Cerebellar nuclear complex (tissue), 1 donor: ENCODE data around the gene SMARCD1.

ENCODE experiments used
- DNase-seq, 2 experiments: peaks; one replicate each; lab custom pipeline; 2025; lab: John Stamatoyannopoulos, UW

Gene SMARCD1

GRCh38 chr12:50057000-50057841, 27.9 kb upstream of the SMARCD1 start, which contains the start of gene ASIC1:
Gene ASIC1, plus strand, starts transcription at chr12:50057596. Its CDS starts 1,171 bp downstream, at chr12:50058767.
- no peak for DNase-seq

DNA sequence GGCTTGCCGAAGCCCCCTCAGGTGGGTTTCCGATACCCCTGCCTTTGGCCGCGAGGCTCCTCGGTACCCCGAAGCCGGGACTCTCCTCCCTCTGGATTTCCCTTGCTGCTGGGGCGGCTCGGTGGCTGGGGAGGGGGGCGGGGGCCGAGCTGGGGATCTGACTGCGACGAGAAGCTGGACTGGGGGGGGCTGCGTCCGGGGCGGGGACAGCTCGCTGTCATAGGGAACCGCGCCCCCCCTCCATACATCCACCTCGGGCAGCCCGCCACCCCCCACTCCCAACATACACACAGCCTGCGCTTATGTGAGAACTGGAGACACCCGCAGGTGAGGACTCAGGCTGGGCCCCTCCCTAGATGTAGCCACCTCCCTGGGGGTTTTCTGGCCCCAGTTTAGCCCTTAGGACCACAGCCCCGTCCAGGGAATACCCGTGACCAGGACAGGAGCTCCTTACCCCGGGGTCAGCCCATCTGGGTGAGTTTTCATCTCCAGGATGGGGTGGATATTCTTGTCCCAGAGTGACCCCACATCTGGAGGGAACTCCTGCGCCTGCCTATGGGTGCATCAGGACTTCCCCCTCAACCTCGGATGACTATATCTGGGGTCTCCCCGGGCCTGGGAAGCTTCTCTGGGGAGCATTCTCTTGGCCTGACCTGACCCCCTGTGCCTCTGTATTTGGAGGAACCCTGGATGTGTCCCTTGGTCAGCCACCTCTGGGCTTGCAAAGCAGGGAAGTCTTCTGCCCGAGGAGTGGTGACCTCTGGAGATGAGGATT, 27.1 kb upstream of the SMARCD1 start:
- no peak for DNase-seq

- no peak for DNase-seq
Measured at GRCh38 chr12:50058743-50059312, 26.3 kb upstream of the SMARCD1 start.

DNA sequence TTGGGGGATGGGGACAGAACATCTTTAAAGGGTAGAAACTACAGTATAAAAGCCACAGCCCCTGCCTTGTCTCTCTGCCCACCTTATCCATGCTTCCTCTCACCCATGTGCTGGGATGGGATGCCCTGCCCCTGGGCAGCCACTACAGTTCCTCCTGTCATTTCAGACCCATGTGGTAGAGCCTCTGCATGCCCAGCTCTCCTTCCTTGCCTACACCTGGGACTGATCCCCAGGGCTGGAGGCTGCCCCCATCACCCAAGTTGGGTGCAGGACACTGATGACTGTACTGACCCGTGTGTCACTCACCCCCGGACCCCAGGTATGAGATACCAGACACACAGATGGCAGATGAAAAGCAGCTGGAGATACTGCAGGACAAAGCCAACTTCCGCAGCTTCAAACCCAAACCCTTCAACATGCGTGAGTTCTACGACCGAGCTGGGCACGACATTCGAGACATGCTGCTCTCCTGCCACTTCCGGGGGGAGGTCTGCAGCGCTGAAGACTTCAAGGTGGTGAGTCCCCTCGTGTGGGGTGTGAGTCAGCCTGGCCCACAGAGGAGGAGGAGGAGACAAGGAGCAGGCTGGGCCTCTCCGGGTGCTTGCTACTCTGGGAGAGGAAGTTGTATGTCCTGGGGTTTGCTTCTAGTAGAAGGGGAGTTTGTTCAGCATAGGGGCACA, 25.6 kb upstream of the SMARCD1 start:
- DNase-seq, result no peak

GRCh38 chr12:50060120-50060468, 25.0 kb upstream of the SMARCD1 start:
- DNase-seq, result no peak

- no peak for DNase-seq
Measured at GRCh38 chr12:50061171-50061570, 24.0 kb upstream of the SMARCD1 start.

DNA sequence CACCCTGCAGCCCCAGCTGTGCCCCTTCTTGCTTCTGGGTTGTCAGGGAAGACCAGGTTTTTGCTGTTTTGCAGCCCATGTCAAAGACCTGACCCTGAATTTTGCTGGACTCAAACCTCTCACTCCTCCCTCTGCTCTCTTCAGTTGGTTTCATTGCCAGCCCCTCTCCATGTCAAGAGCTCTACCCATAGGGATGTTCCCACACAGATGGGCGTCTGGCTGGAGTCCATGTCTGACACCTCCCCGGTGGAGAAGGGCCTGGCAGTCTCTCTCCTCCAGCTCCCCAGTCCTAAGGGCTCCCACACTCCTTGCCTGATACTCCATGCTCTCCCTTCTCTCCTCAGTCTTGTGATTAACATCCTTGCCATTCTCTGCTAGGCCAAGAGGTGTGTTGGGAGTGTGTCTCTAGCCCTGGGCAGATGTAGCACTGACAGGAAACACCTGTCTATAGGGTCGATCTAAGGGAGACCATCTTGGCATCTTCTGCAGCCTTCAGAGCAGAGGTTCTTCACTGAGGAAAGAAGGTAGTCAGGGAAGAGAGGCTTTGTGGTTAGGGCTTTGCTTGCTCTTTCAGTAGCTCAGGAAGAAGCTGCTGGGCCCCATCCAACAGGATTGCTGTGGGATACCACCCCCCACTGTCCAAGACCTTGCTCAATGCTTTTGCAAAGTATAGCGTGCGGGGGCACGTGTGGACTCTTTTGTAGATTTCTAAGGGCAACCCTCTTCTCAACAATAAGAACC, 23.0 kb upstream of the SMARCD1 start:
- no peak for DNase-seq

- no peak for DNase-seq
Measured at GRCh38 chr12:50062728-50063460, 22.2 kb upstream of the SMARCD1 start.

- no peak for DNase-seq
Measured at GRCh38 chr12:50065726-50066310, 19.3 kb upstream of the SMARCD1 start.

- no peak for DNase-seq
Measured at GRCh38 chr12:50066402-50066801, 18.7 kb upstream of the SMARCD1 start.

DNA sequence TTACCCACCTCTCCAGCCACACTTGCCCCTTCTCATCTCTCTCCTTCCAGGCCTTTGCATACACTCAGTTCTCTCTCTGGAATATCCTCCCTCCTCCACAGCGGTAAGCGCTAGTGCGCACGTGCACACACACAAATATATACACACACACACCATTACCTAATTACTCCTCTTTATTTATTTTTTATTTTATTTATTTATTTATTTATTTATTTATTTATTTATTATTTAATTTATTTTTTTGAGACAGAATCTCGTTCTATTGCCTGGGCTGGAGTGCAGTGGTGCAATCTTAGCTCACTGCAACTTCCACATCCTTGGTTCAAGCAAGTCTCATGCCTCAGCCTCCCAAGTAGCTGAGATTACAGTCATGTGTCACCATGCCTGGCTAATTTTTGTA, 16.1 kb upstream of the SMARCD1 start:
- DNase-seq, result no peak

DNA sequence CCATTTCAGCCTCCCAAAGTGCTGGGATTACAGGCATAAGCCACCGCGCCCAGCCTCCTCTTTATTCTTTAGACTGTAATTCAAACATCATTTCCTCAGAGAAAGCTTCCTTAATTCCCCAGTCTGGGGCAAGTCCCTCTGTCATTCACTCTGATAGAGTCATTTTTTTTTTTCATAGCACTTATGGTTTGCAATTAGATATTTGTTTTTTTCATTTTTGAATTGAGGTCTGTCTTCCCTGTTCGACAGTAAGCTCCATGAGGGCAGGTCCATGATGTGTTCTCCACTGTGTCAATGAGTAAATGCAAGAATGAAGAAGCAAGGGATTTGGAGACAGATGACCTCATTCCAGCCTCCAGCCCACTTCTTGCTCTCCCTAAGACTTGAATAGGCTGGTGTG, 15.6 kb upstream of the SMARCD1 start:
- DNase-seq, result no peak

DNA sequence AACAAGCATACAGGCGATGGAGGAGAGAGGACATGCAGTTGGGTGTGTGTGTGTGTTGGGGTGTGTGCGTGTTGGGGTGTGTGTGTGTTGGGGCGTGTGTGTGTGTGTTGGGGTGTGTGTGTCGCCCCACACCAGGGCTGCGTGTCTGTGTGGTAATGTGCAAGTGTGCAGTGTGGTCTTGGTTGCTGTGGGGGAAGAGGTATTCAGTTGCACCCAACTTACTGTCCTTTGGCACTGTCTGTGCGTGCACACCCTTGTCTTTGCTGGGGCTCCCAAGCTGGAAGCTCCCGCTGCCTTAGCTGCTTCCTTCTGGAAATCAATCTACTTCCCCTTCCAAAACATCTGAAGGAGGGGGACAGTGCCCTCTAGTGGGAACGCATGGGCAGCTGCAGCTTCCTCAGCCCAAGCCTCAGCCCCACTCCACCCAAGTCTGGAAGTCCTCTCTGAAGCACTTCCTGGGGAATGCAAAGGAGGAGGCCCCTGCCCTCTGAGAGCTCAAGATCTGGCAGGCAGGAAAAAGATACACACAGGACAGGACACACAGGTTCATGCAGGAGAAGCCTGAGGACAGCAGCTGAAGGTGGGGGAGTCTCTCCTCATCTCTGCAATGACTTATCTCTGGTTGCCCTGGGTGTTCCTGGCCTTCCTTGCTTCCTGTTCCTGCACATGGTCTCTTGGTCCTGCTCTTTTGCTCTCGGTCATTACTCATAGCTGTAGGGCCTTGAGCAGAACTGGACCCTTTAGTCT, 14.7 kb upstream of the SMARCD1 start:
- DNase-seq, result peak in 1 of 2 experiments; percentile 75

DNA sequence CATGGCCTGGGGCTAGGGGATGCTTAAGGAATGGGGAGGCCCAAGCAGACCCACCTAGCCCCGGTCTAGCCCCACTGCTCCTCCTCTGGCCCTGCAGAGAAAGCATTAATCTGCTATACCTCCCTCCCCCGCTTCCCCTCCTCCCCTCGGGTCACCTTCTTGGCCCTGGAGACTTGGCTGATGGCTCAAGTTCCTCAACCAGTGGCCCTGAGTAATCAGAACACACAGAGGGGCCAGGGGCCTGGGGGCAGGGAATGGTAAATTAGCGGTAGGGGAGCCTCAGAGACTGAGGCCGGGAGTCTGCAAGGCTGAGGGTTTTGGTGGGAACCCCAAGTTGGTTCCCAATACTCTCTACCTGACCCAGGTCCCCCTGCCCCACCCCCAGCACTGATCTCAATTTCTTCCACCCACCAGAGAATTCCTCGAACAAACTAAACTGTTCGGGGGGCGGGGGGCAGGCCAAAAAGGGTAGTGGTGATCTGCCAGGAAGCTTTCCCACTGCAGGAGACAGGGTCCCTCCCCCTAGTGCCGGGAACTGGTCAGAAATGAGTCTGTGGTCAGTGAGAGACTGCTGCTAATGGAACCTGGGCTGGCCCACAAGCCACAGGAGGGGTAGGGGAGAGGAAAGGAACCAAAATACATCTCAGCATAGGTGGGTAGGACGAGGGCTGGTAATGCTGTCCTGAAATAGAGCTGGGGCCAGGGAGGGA, 12.8 kb upstream of the SMARCD1 start:
- no peak for DNase-seq

DNA sequence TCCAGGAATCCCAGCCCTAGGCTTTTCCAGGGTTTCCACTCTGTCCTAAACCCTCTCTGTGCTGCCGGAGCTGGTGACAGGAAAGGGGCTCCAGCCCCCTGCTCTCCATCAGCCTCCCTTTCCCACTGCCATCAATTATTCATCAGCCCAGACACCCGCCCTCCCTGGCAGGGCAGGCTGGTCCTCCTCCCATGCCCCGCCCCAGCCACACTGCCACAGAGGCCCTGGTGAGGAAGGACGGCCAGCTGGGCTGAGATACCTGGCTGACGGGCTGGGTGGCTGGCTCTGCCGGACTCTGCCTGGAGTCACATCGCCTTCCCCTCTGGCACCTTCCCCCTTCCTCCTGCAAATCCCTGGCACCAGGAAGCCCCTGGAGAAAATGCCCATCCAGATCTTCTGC, 11.9 kb upstream of the SMARCD1 start:
- no peak for DNase-seq

GRCh38 chr12:50073712-50074111, 11.4 kb upstream of the SMARCD1 start:
- no peak for DNase-seq

- DNase-seq, result peak; percentile 15 to 32
Measured at GRCh38 chr12:50074936-50075807, 10.0 kb upstream of the SMARCD1 start.

GRCh38 chr12:50075808-50076170, 9.4 kb upstream of the SMARCD1 start:
- no peak for DNase-seq
